Naive thymus-derived CD4-positive, alpha-beta T cell (primary cell): ENCODE measurements around the gene ZSCAN16. TPM values are rescaled to one million over a fixed set of nuclear protein-coding genes. Genes with fewer than 3 reads are reported as not detected.

ENCODE experiments used
- ATAC-seq: fragments of 150-1000 bp; cut with Tn5 transposase; 2 replicates; pipeline ENCODE4 v1.10.0; 2021; ENCODE audit warnings: mild to moderate bottlenecking, moderate library complexity
- CTCF ChIA-PET: fragments of 350-600 bp; sonication (Branson Sonifier 250); formaldehyde crosslinking; loops from one replicate; lab custom pipeline; 2021; ENCODE audit warnings: antibody characterized with exemption; lab: Charles Lee
- POLR2A ChIA-PET: fragments of 350-600 bp; sonication (Branson Sonifier 250); formaldehyde crosslinking; loops from one replicate; lab custom pipeline; 2021; ENCODE audit warnings: antibody characterized with exemption, inconsistent platforms; lab: Charles Lee
- DNase-seq, 9 donors: peaks; one replicate each; pipeline versions ENCODE4 v3.0.0 to v3.0.0-alpha.2; 2020 to 2022; ENCODE audit warnings: mixed read lengths in 1 of 9
- H3K27ac ChIP-seq: one replicate; pipeline ENCODE4 v1.7.0; 2013; ENCODE audit warnings: mild to moderate bottlenecking, low read depth, low read length, moderate library complexity
- H3K27me3 ChIP-seq, 2 donors: one replicate each; pipeline ENCODE4 v1.7.0; 2013; ENCODE audit warnings: low read length in 2 of 2, mild to moderate bottlenecking in 2 of 2, moderate library complexity in 2 of 2; ENCODE audit not compliant: control insufficient read depth in 2 of 2, insufficient read depth in 2 of 2
- H3K36me3 ChIP-seq, 3 experiments: 1 replicate in 2 of 3; 2 replicates in 1 of 3; pipeline ENCODE4 v1.7.0; 2013; ENCODE audit warnings: low read length in 3 of 3, mild to moderate bottlenecking in 3 of 3, moderate library complexity in 1 of 3; ENCODE audit not compliant: insufficient read depth in 3 of 3, control insufficient read depth in 2 of 3
- H3K4me1 ChIP-seq, 2 donors: one replicate each; pipeline ENCODE4 v1.7.0; 2013; ENCODE audit warnings: low read length in 2 of 2, mild to moderate bottlenecking in 2 of 2, moderate library complexity in 1 of 2; ENCODE audit not compliant: control insufficient read depth in 2 of 2, insufficient read depth in 2 of 2
- H3K4me3 ChIP-seq: 2 replicates; pipeline ENCODE4 v1.7.0; 2013; ENCODE audit warnings: mild to moderate bottlenecking, low read length
- H3K9me3 ChIP-seq, 3 experiments: 1 replicate in 2 of 3; 2 replicates in 1 of 3; pipeline ENCODE4 v1.7.0; 2013; ENCODE audit warnings: low read length in 3 of 3; ENCODE audit not compliant: control insufficient read depth in 2 of 3
- H3K27ac Mint-ChIP-seq, 9 donors: one replicate each; pipeline ENCODE4 v1.8.0; 2020 to 2022; ENCODE audit warnings: mixed read lengths in 9 of 9, mild to moderate bottlenecking in 8 of 9, moderate library complexity in 5 of 9, inconsistent platforms in 2 of 9
- H3K27me3 Mint-ChIP-seq, 5 donors: one replicate each; pipeline ENCODE4 v1.8.0; 2021 to 2022; ENCODE audit warnings: mixed read lengths in 5 of 5, mild to moderate bottlenecking in 1 of 5
- H3K36me3 Mint-ChIP-seq, 5 donors: one replicate each; pipeline ENCODE4 v1.8.0; 2020 to 2022; ENCODE audit warnings: mixed read lengths in 5 of 5, mild to moderate bottlenecking in 3 of 5, inconsistent platforms in 1 of 5
- H3K4me1 Mint-ChIP-seq, 7 donors: one replicate each; pipeline ENCODE4 v1.8.0; 2020 to 2022; ENCODE audit warnings: mixed read lengths in 7 of 7, mild to moderate bottlenecking in 3 of 7, inconsistent platforms in 1 of 7
- H3K4me3 Mint-ChIP-seq, 10 donors: one replicate each; pipeline ENCODE4 v1.8.0; 2020 to 2022; ENCODE audit warnings: mild to moderate bottlenecking in 10 of 10, mixed read lengths in 10 of 10, moderate library complexity in 6 of 10, inconsistent platforms in 2 of 10
- H3K9me3 Mint-ChIP-seq, 11 donors: one replicate each; pipeline ENCODE4 v1.8.0; 2020 to 2022; ENCODE audit warnings: mixed read lengths in 11 of 11, mild to moderate bottlenecking in 4 of 11, inconsistent platforms in 1 of 11, moderate library complexity in 1 of 11
- intact Hi-C, 2 donors: fragments of 100-400 bp; cut with micrococcal nuclease; formaldehyde crosslinking; loops; one replicate each; pipeline ENCODE4 v1.15.1; 2023
- polyA plus RNA-seq, 2 donors: library from polyadenylated mRNA; unstranded; fragments of 300-500 nt; fragmentation: Illumina TruSeq; gene quantifications; one replicate each; pipeline ENCODE4 v1.2.3, GENCODE V29; 2021
- total RNA-seq, 6 experiments: library from RNA in 5 of 6; stranded (reverse) in 5 of 6; gene quantifications; 1 replicate in 5 of 6; 2 replicates in 1 of 6; pipeline ENCODE4 v1.2.3 and lab custom pipeline; 2021 to 2026

ZSCAN16 gene
- total and polyA plus RNA-seq, 7 experiments from 2014 or later: 6.4 to 15.7 (median 13.6) TPM

GRCh38 chr6:28139860-28140543 lies 15.6 kb downstream of the ZSCAN16 start:
- peaks cover 0 to 4% (median 0%) of the 10 kb centered on the region in 3 experiments for H3K36me3 ChIP-seq
- H3K4me3 ChIP-seq: peak overlapping the region; percentile 19
- Mint-ChIP-seq H3K4me1 (peaks cover 33 to 81% (median 75%) of the 10 kb centered on the region in 7 donors), H3K36me3 (peaks cover 0 to 12% (median 11%) of the 10 kb centered on the region in 5 donors), H3K27ac (peak overlapping the region; percentile 79 to 100 (median 90)), H3K27me3 (no peaks in the 10 kb centered on the region), H3K4me3 (peak overlapping the region; percentile 69 to 99 (median 96)), H3K9me3 (no peaks in the 10 kb centered on the region)
- H3K27ac ChIP-seq: peak overlapping the region; percentile 59
- H3K4me1 ChIP-seq: peaks cover 19 to 30% of the 10 kb centered on the region in 2 donors
- no peaks in the 10 kb centered on the region for H3K27me3 ChIP-seq
- no peak for ATAC-seq
- intact Hi-C loops: loop anchor here (2.0 to 10.0 kb wide), 10 partner anchors 197 to 1985 kb away; partner anchors contain the start of genes ZSCAN23 (in 2 of the 2), ZNF311 (in 1 of the 2) and ZSCAN31 (in 1 of the 2)
- CTCF ChIA-PET: interaction anchor here (0.7 to 1.8 kb wide), 4 partner anchors 14 to 216 kb away, joined by 3 to 6 read pairs (median 4); no protein-coding TSS in a partner anchor
- POLR2A ChIA-PET: interaction anchor here (1.6 to 6.4 kb wide), 9 partner anchors 8 to 302 kb away, joined by 3 to 75 read pairs (median 11); partner anchors contain the start of genes ZKSCAN4, ZSCAN16, ZSCAN26 and ZSCAN31
- peak in 3 of 9 donors; percentile 11 to 27 (median 19) for DNase-seq
- no peaks in the 10 kb centered on the region for H3K9me3 ChIP-seq

- H3K27ac ChIP-seq: peak overlapping the region; percentile 59
- Mint-ChIP-seq H3K9me3 (no peaks in the 10 kb centered on the region), H3K4me3 (peak overlapping the region; percentile 76 to 99 (median 97)), H3K36me3 (peaks cover 2 to 18% (median 17%) of the 10 kb centered on the region in 5 donors), H3K4me1 (peaks cover 29 to 82% (median 77%) of the 10 kb centered on the region in 7 donors), H3K27me3 (no peaks in the 10 kb centered on the region), H3K27ac (peak overlapping the region; percentile 79 to 100 (median 90))
- H3K36me3 ChIP-seq: peaks cover 0 to 5% (median 0%) of the 10 kb centered on the region in 3 experiments
- no peaks in the 10 kb centered on the region for H3K9me3 ChIP-seq
- H3K4me3 ChIP-seq: peak overlapping the region; percentile 19
- POLR2A ChIA-PET: interaction anchor here (0.6 to 6.4 kb wide), 15 partner anchors 9 to 1853 kb away, joined by 3 to 75 read pairs (median 6); partner anchors contain the start of genes ZKSCAN4, ZSCAN16, ZSCAN26 and ZSCAN31
- peaks cover 19 to 35% of the 10 kb centered on the region in 2 donors for H3K4me1 ChIP-seq
- DNase-seq (no peak), ATAC-seq (no peak)
- H3K27me3 ChIP-seq: no peaks in the 10 kb centered on the region
- intact Hi-C loops: loop anchor here (1.0 to 10.0 kb wide), 14 partner anchors 16 to 966 kb away; partner anchors contain the start of genes ZKSCAN4 (in 2 of the 2), ZSCAN16 (in 2 of the 2), ZSCAN23 (in 2 of the 2) and ZKSCAN3 (in 1 of the 2)
- CTCF ChIA-PET: interaction anchor here (0.7 to 1.8 kb wide), 4 partner anchors 13 to 215 kb away, joined by 4 to 6 read pairs (median 4); partner anchors contain the start of gene ZKSCAN3
These were observed 16.2 kb downstream of the ZSCAN16 start for GRCh38 chr6:28140616-28141015.

DNA sequence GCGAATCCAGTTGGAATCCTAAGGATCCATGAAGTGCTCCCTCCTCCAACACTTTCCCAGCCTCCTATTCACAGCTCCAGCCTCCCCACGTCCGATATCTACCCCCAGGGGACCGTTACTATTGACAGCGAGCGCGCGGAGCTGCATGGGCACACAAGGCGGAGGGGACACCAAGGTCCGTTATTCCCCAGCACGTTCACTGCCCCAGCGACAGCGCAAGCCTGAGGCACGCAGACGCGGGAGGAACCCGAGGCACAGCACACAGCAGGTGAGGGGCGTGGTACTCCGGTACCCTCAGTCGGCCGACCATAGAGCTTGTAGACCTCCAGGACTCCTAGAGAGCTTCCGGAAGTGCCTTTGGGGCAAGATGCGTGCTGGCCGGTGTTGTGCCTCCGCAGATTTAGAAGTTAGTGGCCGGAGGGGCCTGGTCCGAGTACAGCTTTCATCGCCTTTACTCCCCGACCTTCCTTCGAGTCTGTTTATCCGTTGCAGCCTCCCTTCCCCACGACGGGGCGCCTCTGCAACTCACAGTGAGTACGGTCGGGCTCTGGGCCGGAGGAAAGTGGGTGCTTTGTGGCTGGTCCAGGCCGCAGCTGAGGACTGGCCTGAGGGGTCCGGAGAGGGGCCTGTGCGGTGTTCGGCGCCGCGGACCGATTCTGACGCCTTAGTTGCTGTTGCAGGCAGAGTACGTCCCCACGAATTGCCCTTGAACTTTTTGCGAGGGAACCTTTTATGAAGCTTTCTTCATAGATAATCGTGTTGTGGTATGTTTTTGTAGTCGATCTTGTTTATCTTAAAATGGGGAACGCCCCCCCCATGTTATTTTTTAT lies 17.3 kb downstream of the ZSCAN16 start, which contains the start of gene ZKSCAN8:
Gene ZKSCAN8, plus strand, starts transcription at position 384 of the 830 bp plus-strand sequence. CDS start 6,525 bp downstream, outside the sequence.
- ChIA-PET POLR2A (interaction anchor here (0.6 to 6.4 kb wide), 19 partner anchors 10 to 304 kb away, joined by 3 to 75 read pairs (median 5); partner anchors contain the start of genes ZKSCAN4, ZSCAN16, ZSCAN26 and ZSCAN31), CTCF (interaction anchor here (0.8 to 1.8 kb wide), 8 partner anchors 12 to 217 kb away, joined by 3 to 6 read pairs (median 4); partner anchors contain the start of genes ZKSCAN3 and ZSCAN26)
- peaks cover 4 to 25% (median 22%) of the 10 kb centered on the region in 5 donors for H3K36me3 Mint-ChIP-seq
- no peaks in the 10 kb centered on the region for H3K9me3 ChIP-seq
- H3K9me3 Mint-ChIP-seq: no peaks in the 10 kb centered on the region
- no peaks in the 10 kb centered on the region for H3K27me3 Mint-ChIP-seq
- H3K36me3 ChIP-seq: peaks cover 0 to 9% (median 0%) of the 10 kb centered on the region in 3 experiments
- peak within 1 kb of the TSS; percentile 85 for H3K4me3 ChIP-seq
- H3K27ac ChIP-seq: peak within 1 kb of the TSS; percentile 75
- H3K4me1 ChIP-seq: peaks cover 19 to 36% of the 10 kb centered on the region in 2 donors
- DNase-seq (peak; percentile 50 to 80 (median 71)), ATAC-seq (peak; percentile 87)
- peak within 1 kb of the TSS; percentile 94 to 99 (median 98) for H3K4me3 Mint-ChIP-seq
- peaks cover 27 to 80% (median 71%) of the 10 kb centered on the region in 7 donors for H3K4me1 Mint-ChIP-seq
- intact Hi-C loops: loop anchor here (1.0 to 10.0 kb wide), 14 partner anchors 17 to 967 kb away; partner anchors contain the start of genes ZKSCAN4 (in 2 of the 2), ZSCAN16 (in 2 of the 2), ZSCAN23 (in 2 of the 2) and ZKSCAN3 (in 1 of the 2)
- H3K27ac Mint-ChIP-seq: peak within 1 kb of the TSS; percentile 90 to 100 (median 93)
- H3K27me3 ChIP-seq: no peaks in the 10 kb centered on the region

DNA sequence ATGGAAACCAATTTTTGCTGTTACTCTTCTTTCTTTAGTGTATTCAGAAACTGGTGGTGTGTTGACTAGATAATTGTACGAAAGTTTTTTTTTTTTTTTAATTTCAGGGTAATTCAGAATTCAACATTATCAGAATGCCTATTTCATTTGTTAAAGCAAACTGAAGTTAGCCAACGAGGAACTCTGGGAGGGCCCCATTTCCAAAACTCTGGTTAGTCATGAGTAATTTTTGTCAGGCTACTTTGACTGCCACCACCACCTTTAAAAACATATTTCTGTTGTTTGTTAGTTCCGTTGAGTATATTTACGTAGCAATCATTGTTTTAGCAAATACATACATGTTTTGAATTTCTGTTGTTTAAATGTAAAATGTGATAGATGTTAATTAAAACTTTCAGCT lies 18.0 kb downstream of the ZSCAN16 start:
- Histone ChIP-seq H3K27me3 (no peaks in the 10 kb centered on the region), H3K27ac (peak overlapping the region; percentile 75), H3K9me3 (no peaks in the 10 kb centered on the region), H3K4me1 (peaks cover 19 to 36% of the 10 kb centered on the region in 2 donors), H3K4me3 (peak overlapping the region; percentile 85), H3K36me3 (peaks cover 0 to 9% (median 0%) of the 10 kb centered on the region in 3 experiments)
- no peak for DNase-seq
- Mint-ChIP-seq H3K36me3 (peaks cover 5 to 26% (median 22%) of the 10 kb centered on the region in 5 donors), H3K4me3 (peak overlapping the region; percentile 94 to 99 (median 98)), H3K9me3 (no peaks in the 10 kb centered on the region), H3K27ac (peak overlapping the region; percentile 90 to 100 (median 93)), H3K4me1 (peaks cover 27 to 76% (median 68%) of the 10 kb centered on the region in 7 donors), H3K27me3 (no peaks in the 10 kb centered on the region)
- POLR2A ChIA-PET: interaction anchor here (0.6 to 4.0 kb wide), 12 partner anchors 9 to 305 kb away, joined by 3 to 22 read pairs (median 4); partner anchors contain the start of genes ZKSCAN4, ZSCAN16 and ZSCAN26
- intact Hi-C loops: loop anchor here (5.0 to 10.0 kb wide), 3 partner anchors 195 to 968 kb away; partner anchors contain the start of genes ZSCAN23 (in 1 of the 2) and ZSCAN31 (in 1 of the 2)
- CTCF ChIA-PET: interaction anchor here (1.1 to 1.4 kb wide), 2 partner anchors 118 to 125 kb away, joined by 4 read pairs; partner anchors contain the start of gene ZSCAN26
- ATAC-seq: no peak

GRCh38 chr6:28145231-28145630 lies 20.8 kb downstream of the ZSCAN16 start:
- ChIA-PET CTCF (no interaction called here), POLR2A (no interaction called here)
- H3K4me1 Mint-ChIP-seq: peaks cover 22 to 63% (median 59%) of the 10 kb centered on the region in 7 donors
- H3K4me1 ChIP-seq: peaks cover 9 to 25% of the 10 kb centered on the region in 2 donors
- H3K27ac Mint-ChIP-seq: no peak overlapping the region
- H3K4me3 Mint-ChIP-seq: no peak overlapping the region
- H3K27me3 Mint-ChIP-seq: no peaks in the 10 kb centered on the region
- no peaks in the 10 kb centered on the region for H3K27me3 ChIP-seq
- peaks cover 23 to 49% (median 41%) of the 10 kb centered on the region in 5 donors for H3K36me3 Mint-ChIP-seq
- H3K27ac ChIP-seq: no peak overlapping the region
- no peak overlapping the region for H3K4me3 ChIP-seq
- ATAC-seq (no peak), DNase-seq (no peak)
- no peaks in the 10 kb centered on the region for H3K9me3 Mint-ChIP-seq
- intact Hi-C loops: loop anchor here in 1 of 2 donors (10.0 kb wide), 1 partner anchor 970 kb away; no protein-coding TSS in a partner anchor
- peaks cover 4 to 33% (median 15%) of the 10 kb centered on the region in 3 experiments for H3K36me3 ChIP-seq
- H3K9me3 ChIP-seq: no peaks in the 10 kb centered on the region
